Large intestine (tissue), 3 donors: ENCODE measurements around the gene TEX29. TPM values are rescaled to one million over a fixed set of nuclear protein-coding genes. Genes with fewer than 3 reads are reported as not detected.

ENCODE experiments used
- DNase-seq, 2 donors: peaks; one replicate each; pipeline versions ENCODE4 v3.0.0 to v3.0.0-alpha.2; 2013
- H3K27ac ChIP-seq: one replicate; pipeline ENCODE4 v1.5.1; 2013; ENCODE audit warnings: low read length
- H3K27me3 ChIP-seq: 2 replicates; pipeline ENCODE4 v1.6.1; 2013; ENCODE audit warnings: low read length; ENCODE audit not compliant: control insufficient read depth, insufficient read depth
- H3K36me3 ChIP-seq: 2 replicates; pipeline ENCODE4 v1.6.1; 2013; ENCODE audit warnings: low read length; ENCODE audit not compliant: control insufficient read depth, insufficient read depth
- H3K4me1 ChIP-seq: one replicate; pipeline ENCODE4 v1.6.1; 2013; ENCODE audit warnings: low read length; ENCODE audit not compliant: control insufficient read depth, insufficient read depth
- H3K4me3 ChIP-seq: one replicate; pipeline ENCODE4 v1.5.1; 2013; ENCODE audit warnings: low read length
- H3K9me3 ChIP-seq: one replicate; pipeline ENCODE4 v1.6.1; 2013; ENCODE audit warnings: mild to moderate bottlenecking, low read depth, low read length, moderate library complexity; ENCODE audit not compliant: control insufficient read depth
- WGBS: methylation state at CpG from one replicate; pipeline ENCODE4 v1.1.5; 2013; ENCODE audit warnings: low lambda C conversion rate; ENCODE audit not compliant: insufficient coverage; 5-methylcytosine and 5-hydroxymethylcytosine counted together
- polyA plus RNA-seq: library from polyadenylated mRNA; unstranded; fragments of 120-200 nt; gene quantifications from one replicate; pipeline ENCODE4 v1.2.1, GENCODE V29; 2013

Gene TEX29
- polyA plus RNA-seq, 1 donor, result 0.22 TPM

- peaks cover 2% of the 10 kb centered on the region for H3K9me3 ChIP-seq
- H3K4me1 ChIP-seq, result no peaks in the 10 kb centered on the region
- WGBS, result no CpG with 5 or more reads among the region's 7 CpGs
- DNase-seq, result no peak
- no peaks in the 10 kb centered on the region for H3K27me3 ChIP-seq
- no peak overlapping the region for H3K27ac ChIP-seq
- no peak overlapping the region for H3K4me3 ChIP-seq
- H3K36me3 ChIP-seq, result peaks cover 77% of the 10 kb centered on the region
These were observed 32.2 kb upstream of the TEX29 start for GRCh38 chr13:111288276-111288675.

GRCh38 chr13:111289251-111289650 lies 31.2 kb upstream of the TEX29 start:
- Histone ChIP-seq H3K9me3 (peaks cover 2% of the 10 kb centered on the region), H3K4me3 (no peak overlapping the region), H3K36me3 (peaks cover 78% of the 10 kb centered on the region), H3K27ac (no peak overlapping the region), H3K27me3 (no peaks in the 10 kb centered on the region), H3K4me1 (no peaks in the 10 kb centered on the region)
- DNase-seq, result no peak
- no CpG with 5 or more reads among the region's 11 CpGs for WGBS

- Histone ChIP-seq H3K4me3 (no peak overlapping the region), H3K27ac (no peak overlapping the region), H3K27me3 (no peaks in the 10 kb centered on the region), H3K4me1 (no peaks in the 10 kb centered on the region), H3K9me3 (peaks cover 2% of the 10 kb centered on the region), H3K36me3 (peaks cover 68% of the 10 kb centered on the region)
- 100% methylated on average over 2 of the region's 14 CpGs for WGBS
- no peak for DNase-seq
These were observed 28.5 kb upstream of the TEX29 start for GRCh38 chr13:111291908-111292307.

- DNase-seq, result no peak
- H3K4me1 ChIP-seq, result no peaks in the 10 kb centered on the region
- peaks cover 2% of the 10 kb centered on the region for H3K9me3 ChIP-seq
- H3K4me3 ChIP-seq, result no peak overlapping the region
- H3K36me3 ChIP-seq, result peaks cover 67% of the 10 kb centered on the region
- no peaks in the 10 kb centered on the region for H3K27me3 ChIP-seq
- WGBS, result no CpG with 5 or more reads among the region's 13 CpGs
- H3K27ac ChIP-seq, result no peak overlapping the region
These were observed 27.5 kb upstream of the TEX29 start for GRCh38 chr13:111292710-111293485.

- no peaks in the 10 kb centered on the region for H3K27me3 ChIP-seq
- H3K4me1 ChIP-seq, result no peaks in the 10 kb centered on the region
- no CpG with 5 or more reads among the region's 9 CpGs for whole genome bisulfite sequencing
- H3K27ac ChIP-seq, result no peak overlapping the region
- peaks cover 67% of the 10 kb centered on the region for H3K36me3 ChIP-seq
- DNase-seq, result no peak
- H3K9me3 ChIP-seq, result peaks cover 2% of the 10 kb centered on the region
- no peak overlapping the region for H3K4me3 ChIP-seq
These were observed 24.6 kb upstream of the TEX29 start for GRCh38 chr13:111295886-111296285.

GRCh38 chr13:111296417-111296816 lies 24.0 kb upstream of the TEX29 start:
- no CpG with 5 or more reads among the region's 6 CpGs for WGBS
- no peak for DNase-seq
- no peak overlapping the region for H3K27ac ChIP-seq
- H3K4me1 ChIP-seq, result no peaks in the 10 kb centered on the region
- no peaks in the 10 kb centered on the region for H3K9me3 ChIP-seq
- no peak overlapping the region for H3K4me3 ChIP-seq
- H3K36me3 ChIP-seq, result peaks cover 66% of the 10 kb centered on the region
- no peaks in the 10 kb centered on the region for H3K27me3 ChIP-seq

- Histone ChIP-seq H3K27ac (no peak overlapping the region), H3K27me3 (no peaks in the 10 kb centered on the region), H3K4me1 (no peaks in the 10 kb centered on the region), H3K36me3 (peaks cover 68% of the 10 kb centered on the region), H3K9me3 (no peaks in the 10 kb centered on the region), H3K4me3 (no peak overlapping the region)
- WGBS, result no CpG with 5 or more reads among the region's 13 CpGs
- no peak for DNase-seq
These were observed 22.0 kb upstream of the TEX29 start for GRCh38 chr13:111298214-111298975.

- Histone ChIP-seq H3K4me3 (no peak overlapping the region), H3K27ac (no peak overlapping the region), H3K4me1 (no peaks in the 10 kb centered on the region), H3K36me3 (peaks cover 82% of the 10 kb centered on the region), H3K9me3 (no peaks in the 10 kb centered on the region), H3K27me3 (no peaks in the 10 kb centered on the region)
- no peak for DNase-seq
- no CpG with 5 or more reads among the region's 22 CpGs for WGBS
These were observed 18.3 kb upstream of the TEX29 start for GRCh38 chr13:111302045-111302726.

- Histone ChIP-seq H3K27ac (no peak overlapping the region), H3K27me3 (no peaks in the 10 kb centered on the region), H3K36me3 (peaks cover 75% of the 10 kb centered on the region), H3K4me3 (no peak overlapping the region), H3K9me3 (no peaks in the 10 kb centered on the region), H3K4me1 (no peaks in the 10 kb centered on the region)
- WGBS, result no CpG with 5 or more reads among the region's 11 CpGs
- DNase-seq, result no peak
These were observed 16.9 kb upstream of the TEX29 start for GRCh38 chr13:111303559-111303958.

- no peak overlapping the region for H3K27ac ChIP-seq
- H3K4me1 ChIP-seq, result no peaks in the 10 kb centered on the region
- WGBS, result 95% methylated on average over 3 of the region's 15 CpGs
- H3K36me3 ChIP-seq, result peaks cover 74% of the 10 kb centered on the region
- no peaks in the 10 kb centered on the region for H3K9me3 ChIP-seq
- no peak overlapping the region for H3K4me3 ChIP-seq
- no peaks in the 10 kb centered on the region for H3K27me3 ChIP-seq
- no peak for DNase-seq
These were observed 16.3 kb upstream of the TEX29 start for GRCh38 chr13:111304041-111304544.
